Right lobe of liver (tissue), 4 donors: ENCODE results near the gene TOMM6.

Experiments used
- CTCF ChIP-seq, 4 donors: fragments of 200-600 bp in 3 of 4; fragments of 450-650 bp in 1 of 4; IDR thresholded peaks; one replicate each; pipeline versions ENCODE4 v1.5.1 to v1.8.0; 2016 to 2022; ENCODE audit warnings: antibody characterized with exemption in 4 of 4, mild to moderate bottlenecking in 2 of 4
- POLR2A ChIP-seq: fragments of 450-650 bp; IDR thresholded peaks from one replicate; pipeline ENCODE4 v1.6.1; 2017; ENCODE audit warnings: antibody characterized with exemption, mild to moderate bottlenecking
- donor health status: DM: no; HTN: no; CAD: no.
- donor health status: DM: no; HTN: no; CAD: no.
- donor health status: DM: no; HTN: yes; CAD: no.

DNA sequence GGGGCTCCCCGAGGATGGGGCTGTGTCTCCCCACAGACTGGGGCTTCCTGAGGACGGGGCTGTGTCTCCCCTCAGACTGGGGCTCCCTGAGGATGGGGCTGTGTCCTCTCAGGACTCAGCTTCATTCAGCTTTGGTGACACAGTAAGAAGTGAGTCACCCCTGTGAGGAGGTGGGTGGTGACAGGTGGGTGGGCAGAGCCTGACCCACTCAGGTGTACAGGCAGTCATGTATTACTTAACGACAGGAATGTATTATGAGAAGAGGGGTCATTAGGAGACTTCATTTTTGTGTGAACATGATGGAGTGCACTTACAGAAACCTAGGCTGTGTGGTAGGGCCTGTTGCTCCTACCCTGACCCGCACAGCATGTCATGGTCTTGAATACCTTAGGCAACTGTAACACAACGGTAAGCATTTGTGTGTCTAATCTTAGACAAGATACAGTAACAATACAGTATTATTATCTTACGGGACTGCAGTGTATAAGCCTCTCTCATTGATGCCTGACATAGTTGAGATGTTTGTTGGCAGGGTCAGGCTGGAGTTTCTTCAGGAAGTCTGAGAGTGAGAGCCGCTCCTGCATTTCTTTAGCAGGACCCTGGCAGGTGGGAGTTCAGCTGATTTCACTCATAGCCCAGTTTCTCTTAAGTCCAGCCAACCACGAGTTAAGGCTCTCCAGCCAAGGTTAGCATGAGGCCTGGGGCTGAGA lies 29.4 kb upstream of the TOMM6 start:
- TF ChIP-seq CTCF (IDR thresholded peaks at IDR 0.05) (no peak), POLR2A (no peak)
